Fibroblast of the aortic adventitia (primary cell): ENCODE data around the gene DNAJB12. TPM values are rescaled to one million over a fixed set of nuclear protein-coding genes. Genes with fewer than 3 reads are reported as not detected.
"Not testable (repeated sequence)": the region's sequence is repeated elsewhere in the genome, so short reads cannot be mapped to it uniquely, and the experiment has no call there.

Experiments
- DNase-seq: peaks from one replicate; pipeline ENCODE4 v3.0.0-alpha.2; 2010; ENCODE audit warnings: low read depth
- H3K4me3 ChIP-seq: 2 replicates; pipeline ENCODE4 v1.5.1; 2011; ENCODE audit warnings: low read depth, mild to moderate bottlenecking, control low read depth, low read length, moderate library complexity
- total RNA-seq: library from RNA; depleted of rRNA; stranded (reverse); fragments of >200 nt; gene quantifications from 2 replicates; pipeline ENCODE4 v1.2.3, GENCODE V29; 2012; ENCODE audit warnings: low replicate concordance
- TF ChIP-seq, protein P1 (sequence below): IDR thresholded peaks from 2 replicates; pipeline ENCODE4 v1.5.1; 2011; ENCODE audit warnings: mild to moderate bottlenecking, low read length, control low read depth, inconsistent platforms; ENCODE audit not compliant: insufficient read depth

The DNAJB12 gene
- total RNA-seq, 1 donor, result 24.5 TPM

- H3K4me3 ChIP-seq, result no peak overlapping the region
- no peak for DNase-seq
- TF ChIP-seq, protein P1, sequence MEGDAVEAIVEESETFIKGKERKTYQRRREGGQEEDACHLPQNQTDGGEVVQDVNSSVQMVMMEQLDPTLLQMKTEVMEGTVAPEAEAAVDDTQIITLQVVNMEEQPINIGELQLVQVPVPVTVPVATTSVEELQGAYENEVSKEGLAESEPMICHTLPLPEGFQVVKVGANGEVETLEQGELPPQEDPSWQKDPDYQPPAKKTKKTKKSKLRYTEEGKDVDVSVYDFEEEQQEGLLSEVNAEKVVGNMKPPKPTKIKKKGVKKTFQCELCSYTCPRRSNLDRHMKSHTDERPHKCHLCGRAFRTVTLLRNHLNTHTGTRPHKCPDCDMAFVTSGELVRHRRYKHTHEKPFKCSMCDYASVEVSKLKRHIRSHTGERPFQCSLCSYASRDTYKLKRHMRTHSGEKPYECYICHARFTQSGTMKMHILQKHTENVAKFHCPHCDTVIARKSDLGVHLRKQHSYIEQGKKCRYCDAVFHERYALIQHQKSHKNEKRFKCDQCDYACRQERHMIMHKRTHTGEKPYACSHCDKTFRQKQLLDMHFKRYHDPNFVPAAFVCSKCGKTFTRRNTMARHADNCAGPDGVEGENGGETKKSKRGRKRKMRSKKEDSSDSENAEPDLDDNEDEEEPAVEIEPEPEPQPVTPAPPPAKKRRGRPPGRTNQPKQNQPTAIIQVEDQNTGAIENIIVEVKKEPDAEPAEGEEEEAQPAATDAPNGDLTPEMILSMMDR, result no peak
Observed at GRCh38 chr10:72332423-72333111, 22.2 kb downstream of the DNAJB12 start.

GRCh38 chr10:72331575-72332422, 22.9 kb downstream of the DNAJB12 start:
- TF ChIP-seq, protein P1, result no peak
- DNase-seq, result peak; percentile 59
- no peak overlapping the region for H3K4me3 ChIP-seq

DNA sequence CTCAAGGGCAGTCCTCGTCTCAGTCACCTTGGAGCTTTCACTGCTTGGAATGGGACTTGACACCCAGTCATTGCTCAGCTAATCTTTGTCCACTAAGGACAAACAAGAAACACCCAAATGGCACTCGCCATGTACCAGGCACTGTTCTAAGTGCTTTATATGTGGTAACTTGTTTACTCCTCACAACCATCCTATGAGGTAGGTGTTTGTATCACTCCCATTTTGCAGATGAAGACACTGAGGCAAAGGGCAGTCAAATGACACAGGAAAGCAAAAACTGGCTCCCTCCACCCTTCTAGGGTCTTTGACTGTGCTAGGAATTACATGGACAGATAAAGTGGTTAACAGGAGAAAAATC, 24.7 kb downstream of the DNAJB12 start:
- TF ChIP-seq, protein P1, result no peak
- no peak for DNase-seq
- H3K4me3 ChIP-seq, result no peak overlapping the region

- H3K4me3 ChIP-seq, result no peak overlapping the region
- TF ChIP-seq, protein P1, result no peak
- DNase-seq, result no peak
Observed at GRCh38 chr10:72329290-72330068, 25.2 kb downstream of the DNAJB12 start.

DNA sequence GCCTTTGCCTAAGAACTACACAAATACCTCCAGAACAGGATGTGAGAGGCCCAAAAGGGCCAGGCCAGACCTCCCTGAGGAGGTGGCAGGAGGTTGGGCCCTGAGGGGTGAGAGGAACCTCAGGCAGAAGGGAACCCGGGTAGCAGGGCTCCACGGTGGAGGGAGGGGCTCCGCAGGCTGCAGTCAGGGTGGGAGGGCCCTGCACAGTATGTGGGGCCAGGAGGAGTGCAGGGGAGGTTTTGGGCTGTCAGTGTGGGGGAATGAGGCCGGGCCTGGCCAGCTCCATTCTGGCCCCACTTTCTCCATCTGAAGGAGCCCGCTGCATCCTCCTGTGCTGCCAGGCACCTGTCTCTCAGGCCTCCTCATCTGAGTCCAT, 25.9 kb downstream of the DNAJB12 start:
- no peak for DNase-seq
- TF ChIP-seq, protein P1, result no peak
- no peak overlapping the region for H3K4me3 ChIP-seq

DNA sequence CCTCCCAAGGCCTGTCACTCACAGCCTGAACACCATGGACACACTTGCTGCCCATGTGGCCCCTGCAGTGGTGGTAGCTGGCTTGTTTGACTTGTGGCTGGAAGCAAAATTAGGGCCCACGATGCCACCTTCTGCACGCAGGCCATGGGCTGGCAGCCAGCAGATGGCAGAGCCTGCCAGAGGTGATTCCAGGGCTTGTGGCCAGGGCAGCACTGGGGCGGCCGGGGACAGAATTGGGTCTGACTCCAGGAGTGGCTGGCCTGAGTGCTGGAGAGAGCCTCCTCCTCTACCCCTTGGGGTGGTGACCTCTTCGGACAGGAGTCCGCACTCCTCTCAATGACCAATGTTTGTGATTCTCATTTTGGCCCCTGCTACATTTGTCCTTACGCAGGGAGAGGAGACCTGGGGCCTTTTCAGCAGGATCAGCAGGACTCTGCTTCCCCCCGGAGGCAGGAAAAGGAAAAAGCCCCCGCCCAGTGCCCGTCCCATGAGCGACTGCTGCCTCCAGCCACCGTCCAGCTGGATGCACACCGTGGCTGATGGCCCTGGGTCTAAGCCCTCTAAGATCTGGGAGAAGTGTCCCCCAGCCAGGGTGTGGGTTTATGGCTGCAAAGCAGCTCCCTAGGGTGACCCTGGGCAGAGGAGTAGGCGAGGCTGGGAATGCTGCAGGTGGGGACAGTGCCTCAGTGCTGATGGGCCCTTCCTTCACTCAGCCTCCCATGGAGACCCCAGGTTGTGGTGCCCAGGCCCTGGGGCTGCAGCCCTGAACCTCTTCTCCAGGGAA, 26.5 kb downstream of the DNAJB12 start:
- peak; percentile 75 for DNase-seq

GRCh38 chr10:72326665-72327603, 27.8 kb downstream of the DNAJB12 start:
- not testable (repeated sequence) for H3K4me3 ChIP-seq, DNase-seq

More for the DNA sequence above, 26.5 kb downstream of the DNAJB12 start:
- TF ChIP-seq, protein P1, result peak; percentile 73
- no peak overlapping the region for H3K4me3 ChIP-seq

GRCh38 chr10:72325243-72326175, 29.2 kb downstream of the DNAJB12 start:
- peak; percentile 61 for DNase-seq

More at GRCh38 chr10:72325243-72326175, 29.2 kb downstream of the DNAJB12 start:
- not testable (repeated sequence) for H3K4me3 ChIP-seq
